NCI-H510A (cell line): ENCODE data around the gene SIGLEC7.

ENCODE experiments used
- DNase-seq: peaks from one replicate; lab custom pipeline; 2025; lab: John Stamatoyannopoulos, UW

SIGLEC7 gene

DNA sequence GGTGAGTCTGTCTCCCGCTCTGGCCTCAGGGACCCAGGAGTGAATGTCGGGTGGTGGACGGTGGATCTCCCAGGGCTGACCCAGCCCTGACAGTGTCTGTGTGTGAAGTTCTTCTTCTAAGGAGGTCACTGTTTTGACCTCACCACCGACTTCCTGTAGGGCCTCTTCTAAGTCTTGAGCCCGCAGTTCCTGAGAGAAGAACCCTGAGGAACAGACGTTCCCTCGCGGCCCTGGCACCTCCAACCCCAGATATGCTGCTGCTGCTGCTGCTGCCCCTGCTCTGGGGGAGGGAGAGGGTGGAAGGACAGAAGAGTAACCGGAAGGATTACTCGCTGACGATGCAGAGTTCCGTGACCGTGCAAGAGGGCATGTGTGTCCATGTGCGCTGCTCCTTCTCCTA lies at the start of gene SIGLEC7:
SIGLEC7 (plus strand) TSS at position 183 of the 400 bp plus-strand sequence; CDS start at position 252, 69 bp downstream.
- no peak for DNase-seq

DNA sequence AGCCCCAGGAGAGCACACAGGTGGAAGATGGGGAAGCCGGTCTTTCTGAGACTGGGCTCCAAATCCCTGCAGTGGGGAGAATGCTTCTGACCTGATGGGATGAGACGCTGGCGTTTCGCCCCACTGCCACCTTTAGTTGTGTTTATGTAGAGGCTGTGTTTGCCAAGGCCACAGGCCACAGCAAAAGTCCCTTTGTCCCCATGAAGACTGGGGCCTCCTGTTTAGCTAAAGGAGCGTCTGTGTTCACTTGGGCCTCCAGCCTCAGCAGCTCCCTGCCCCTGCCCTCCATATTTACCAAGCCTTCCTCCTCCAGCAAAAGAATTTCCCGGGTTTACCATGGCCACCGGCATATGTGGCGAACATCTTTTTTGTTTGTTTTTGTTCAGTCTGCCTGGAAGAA lies 49.0 kb upstream of the SIGLEC7 start:
- DNase-seq = no peak

DNA sequence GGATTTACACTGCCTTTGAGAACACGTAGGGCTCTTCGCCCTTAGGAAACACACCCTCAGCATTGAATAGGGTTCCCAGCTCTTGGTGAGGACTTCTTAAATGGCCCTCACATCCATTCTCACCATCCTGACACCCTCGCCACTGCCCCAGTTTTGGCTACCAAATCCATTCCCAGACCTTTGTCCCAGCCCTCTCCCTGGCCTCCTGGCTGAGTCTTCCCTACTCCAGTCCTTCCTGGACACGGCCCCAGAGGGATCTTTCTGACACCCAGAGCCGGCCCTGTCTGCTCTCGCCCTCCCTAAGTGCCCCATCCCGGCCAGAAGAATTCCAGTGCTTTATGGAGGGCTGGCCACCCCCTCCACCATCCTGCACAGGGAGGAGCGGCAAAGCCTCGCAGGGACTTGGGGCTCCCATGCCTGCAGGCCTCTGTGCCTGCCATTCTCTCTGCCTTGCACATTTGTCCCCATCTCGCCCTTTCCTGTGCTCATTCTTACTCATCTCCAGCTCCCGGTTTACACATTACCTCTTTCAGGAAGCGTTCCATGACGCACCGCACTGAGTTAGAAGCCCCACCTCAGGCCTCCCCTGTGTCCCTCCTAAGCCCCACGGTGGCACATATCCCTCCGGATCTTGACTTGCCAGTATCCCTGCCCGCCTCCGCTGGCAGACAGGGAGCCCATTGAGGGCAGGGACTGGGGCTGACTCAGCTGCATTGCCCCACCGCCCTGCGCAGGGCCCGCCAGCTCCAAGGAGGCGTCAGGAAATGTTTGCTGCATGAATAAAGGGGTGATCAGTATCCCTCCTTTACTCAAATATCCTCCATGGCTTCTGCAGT lies 48.4 kb upstream of the SIGLEC7 start:
- no peak for DNase-seq

DNA sequence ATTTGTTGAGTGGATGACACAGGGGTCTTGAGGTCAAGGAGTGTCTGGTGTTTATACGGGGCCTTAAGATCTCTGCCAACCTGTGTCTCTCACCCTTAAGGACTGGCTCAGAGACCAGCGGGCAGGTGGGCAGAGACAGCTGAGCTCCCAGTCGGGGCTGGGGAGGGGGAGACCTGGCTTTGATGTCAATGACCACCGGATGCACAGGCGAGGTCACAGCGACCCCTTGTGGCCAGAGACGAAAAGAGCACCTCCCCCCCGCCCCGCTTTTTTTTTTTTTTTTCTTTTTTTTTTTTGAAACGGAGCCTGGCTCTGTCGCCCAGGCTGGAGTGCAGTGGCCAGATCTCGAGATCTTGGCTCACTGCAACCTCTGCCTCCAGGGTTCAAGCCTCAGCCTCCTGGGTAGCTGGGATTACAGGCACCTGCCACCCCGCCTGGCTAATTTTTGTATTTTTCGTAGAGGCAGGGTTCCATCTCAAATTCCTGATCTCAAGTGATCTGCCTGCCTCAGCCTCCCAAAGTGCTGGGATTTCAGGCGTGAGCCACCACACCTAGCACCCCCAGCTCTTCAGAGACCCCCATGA lies 47.3 kb upstream of the SIGLEC7 start:
- DNase-seq = no peak

DNA sequence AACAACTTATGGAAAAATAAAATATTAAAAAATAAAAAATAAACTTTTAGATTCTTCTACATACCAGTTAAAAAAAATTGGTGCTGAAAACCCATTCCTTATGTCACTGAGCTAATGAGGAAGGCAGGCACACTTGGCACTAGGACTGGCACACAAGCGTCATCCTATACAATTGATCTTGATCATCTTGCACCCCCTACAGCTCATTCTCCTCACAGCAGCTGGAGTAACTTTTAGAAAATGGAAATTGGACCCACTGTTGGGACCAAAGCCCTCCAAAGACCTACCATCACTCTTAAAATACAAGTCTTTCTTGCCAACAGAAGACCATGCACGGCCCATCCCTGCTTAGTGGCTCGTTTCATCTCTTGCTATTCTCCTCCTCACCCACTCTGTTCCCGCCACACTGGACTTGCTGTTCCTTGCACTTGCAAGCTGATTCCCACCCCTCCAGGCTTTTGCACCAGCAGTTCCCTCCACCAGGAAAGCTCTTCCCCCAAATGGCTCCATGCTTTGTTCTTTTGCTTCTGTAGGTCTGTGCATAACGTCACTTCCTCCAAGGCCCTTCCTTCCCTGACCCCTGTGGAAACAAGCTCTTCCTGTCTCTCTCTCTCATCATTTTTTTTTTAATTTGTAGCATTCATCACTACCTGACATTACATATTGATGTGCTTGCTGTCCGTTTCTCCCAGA lies 45.5 kb upstream of the SIGLEC7 start:
- no peak for DNase-seq

DNA sequence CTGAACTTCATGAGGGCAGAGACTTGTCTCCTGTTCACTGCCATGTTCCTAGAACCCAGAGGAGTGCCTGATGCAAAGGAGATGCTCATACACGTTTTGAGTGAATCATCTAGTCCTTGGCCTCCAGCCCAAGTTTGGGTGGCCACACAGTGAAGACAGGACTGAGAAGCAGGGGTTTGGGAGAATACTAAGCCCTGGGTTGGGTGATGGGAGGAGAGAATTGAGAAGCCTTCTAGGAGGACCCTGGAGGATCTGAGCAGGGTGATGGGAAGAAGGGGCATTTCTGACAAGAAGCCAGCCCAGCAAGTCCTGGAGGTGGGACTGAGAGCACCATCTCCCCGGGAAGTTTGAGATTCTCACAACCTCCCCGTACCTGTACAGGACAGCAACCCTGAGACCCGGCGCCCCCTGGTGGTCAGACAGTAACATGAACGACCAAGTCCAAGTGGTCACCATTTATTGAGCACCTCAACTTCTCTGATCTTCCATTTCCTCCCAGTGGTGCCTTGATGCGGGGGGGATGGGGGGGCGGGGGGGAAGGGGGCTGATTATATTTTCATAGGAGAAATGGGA lies 44.8 kb upstream of the SIGLEC7 start:
- no peak for DNase-seq

DNA sequence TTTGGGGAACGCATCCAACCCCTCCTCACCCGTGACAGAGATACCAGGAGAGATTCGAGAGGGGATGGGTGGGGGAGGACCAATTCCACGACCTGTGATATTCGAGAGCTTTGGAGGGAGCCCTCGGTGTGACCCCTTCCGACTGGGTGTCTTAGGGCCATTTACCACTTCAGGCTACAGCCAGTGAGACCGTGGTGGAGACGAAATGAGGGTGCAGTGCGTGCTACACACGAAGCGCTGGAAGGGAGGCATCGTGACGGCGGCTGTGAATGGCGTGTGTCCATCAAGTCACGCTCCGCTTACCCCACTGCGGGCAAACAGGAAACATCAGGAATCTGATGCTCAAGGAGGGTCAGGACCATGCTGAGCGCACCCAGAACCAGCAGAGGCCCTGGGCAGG lies 44.3 kb upstream of the SIGLEC7 start:
- no peak for DNase-seq

DNA sequence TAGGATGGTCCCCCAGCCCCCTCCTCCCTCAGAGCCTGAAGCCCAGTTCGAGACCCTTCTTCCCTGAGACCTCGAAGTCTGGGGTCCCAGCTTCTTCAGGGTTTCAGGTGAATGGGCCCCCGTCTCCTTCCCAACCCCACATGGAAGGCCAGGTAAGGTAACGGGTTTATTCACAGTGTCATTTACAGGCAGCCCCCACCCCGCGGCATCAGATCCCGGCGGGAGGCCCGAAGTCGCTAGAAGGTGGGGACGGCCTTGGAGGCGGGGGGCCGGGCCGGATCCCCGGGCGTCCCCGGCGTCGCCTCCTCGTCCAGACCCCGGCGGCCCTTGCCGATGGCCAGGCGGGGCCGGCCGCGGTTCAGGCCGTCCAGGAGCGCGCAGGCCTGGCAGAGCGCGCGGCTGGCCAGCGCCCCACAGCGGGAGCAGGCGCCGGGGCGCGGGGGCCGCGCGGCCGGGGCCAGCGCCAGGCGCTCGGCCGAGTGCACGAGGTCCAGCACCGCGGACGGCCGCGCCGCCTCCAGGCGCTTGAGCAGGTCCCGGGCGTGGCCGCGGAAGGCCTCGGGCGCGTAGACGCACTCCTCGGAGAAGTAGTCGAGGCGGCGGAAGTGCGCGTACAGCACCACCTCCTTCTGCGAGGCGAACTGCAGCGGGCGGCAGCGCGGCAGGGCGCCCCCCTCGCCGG lies 43.6 kb upstream of the SIGLEC7 start:
- DNase-seq = no peak

DNA sequence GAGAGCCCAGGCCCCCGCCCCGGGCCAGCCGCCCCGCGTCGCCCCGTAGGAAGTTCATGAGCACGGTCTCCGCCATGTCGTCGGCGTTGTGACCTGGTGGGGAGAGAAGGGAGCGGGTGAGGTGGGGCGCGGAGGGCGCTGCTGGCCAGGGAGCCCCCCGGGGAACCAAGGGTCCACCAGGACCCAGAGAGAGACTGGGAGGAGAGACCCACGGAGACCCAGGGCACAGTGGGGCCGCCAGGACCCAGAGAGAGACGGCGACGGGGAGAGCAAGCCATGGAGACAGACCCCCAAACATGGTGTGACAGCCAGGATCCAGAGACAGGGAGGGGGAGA lies 43.1 kb upstream of the SIGLEC7 start:
- no peak for DNase-seq

DNA sequence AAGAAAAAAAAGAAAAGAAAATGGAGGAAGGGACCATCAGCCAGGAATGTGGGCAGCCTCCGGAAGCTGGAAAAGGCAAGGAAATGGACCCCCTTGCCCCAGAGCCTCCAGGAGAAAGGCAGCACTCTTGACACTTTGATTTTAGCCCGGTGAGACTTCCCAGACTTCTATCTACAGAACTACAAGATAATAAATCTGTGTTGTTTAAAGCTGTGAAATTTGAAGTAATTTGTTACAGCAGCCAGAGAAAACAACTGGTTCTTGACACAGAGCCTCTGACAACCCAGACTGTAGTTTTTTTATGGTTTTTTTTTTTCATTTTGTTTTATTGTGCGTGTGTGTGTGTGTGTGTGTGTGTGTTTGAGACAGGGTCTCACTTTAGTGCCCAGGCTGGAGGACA lies 41.5 kb upstream of the SIGLEC7 start:
- DNase-seq = no peak

DNA sequence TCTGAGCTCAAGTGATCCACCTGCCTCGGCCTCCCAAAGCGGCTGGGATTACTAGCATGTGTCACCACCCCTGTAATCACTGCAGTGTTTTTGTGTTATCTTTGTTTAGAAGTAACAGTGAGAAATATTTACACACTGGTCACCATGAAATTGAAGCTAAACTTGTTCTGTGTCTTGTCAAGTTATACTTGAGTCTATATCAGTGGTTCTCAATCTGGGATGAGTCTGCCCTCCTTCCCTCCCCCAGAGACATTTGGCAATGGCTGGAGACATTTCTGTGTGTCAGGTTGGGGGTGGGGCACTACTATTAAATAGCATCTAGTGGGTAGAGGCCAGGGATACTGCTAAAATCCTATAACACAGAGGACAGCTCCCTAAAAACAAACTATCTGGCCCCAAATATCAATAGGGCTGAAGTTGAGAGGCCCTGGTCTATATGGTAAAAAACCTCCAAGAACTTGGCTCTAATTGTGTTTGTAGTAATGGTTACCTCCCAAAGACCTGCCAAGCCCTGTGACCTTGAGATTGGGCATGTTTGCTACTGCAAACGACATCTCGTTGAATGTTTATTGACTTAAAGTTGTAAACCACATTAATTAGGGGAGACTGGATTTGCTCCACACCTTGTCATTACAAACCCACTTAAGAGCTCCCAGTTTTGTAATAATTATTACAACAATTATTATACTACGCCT lies 40.8 kb upstream of the SIGLEC7 start:
- DNase-seq = no peak

DNA sequence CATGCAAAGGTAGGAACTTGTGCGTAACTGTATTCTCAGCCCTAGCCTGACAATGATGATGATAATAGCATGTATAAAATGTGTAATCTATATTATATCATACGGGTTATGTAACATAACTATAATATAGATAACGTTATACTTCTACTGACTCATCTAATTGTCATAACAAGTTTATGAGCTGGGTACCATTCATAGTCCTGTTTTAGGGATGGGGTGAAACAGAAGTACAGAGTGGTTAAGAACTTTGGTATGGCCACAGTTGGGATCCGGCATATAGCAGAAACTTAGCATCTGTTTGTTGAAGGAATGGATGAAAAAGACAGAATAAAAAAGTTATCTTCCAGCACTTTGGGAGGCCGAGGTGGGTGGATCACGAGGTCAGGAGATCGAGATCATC lies 39.1 kb upstream of the SIGLEC7 start:
- no peak for DNase-seq

DNA sequence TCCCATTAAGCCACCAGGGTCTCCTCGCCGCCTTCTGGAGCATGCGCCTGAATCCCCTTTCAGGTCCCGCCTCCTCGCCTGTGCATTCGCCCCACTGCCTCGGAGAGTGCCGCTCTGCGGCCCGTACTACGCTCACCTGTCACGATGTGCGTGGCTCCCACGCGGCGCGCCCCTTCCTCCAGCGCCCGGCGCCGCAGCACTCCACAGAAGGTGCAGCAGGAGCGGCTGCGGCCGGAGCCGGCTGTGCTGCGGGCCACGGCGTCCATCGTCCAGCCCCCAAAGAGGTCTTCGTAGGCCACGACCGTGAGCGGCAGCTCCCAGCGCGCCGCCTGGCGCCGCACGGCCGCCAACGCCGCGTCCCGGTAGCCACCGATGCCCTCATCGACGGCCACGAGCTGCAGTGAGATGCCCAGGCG lies 38.2 kb upstream of the SIGLEC7 start:
- DNase-seq = no peak

DNA sequence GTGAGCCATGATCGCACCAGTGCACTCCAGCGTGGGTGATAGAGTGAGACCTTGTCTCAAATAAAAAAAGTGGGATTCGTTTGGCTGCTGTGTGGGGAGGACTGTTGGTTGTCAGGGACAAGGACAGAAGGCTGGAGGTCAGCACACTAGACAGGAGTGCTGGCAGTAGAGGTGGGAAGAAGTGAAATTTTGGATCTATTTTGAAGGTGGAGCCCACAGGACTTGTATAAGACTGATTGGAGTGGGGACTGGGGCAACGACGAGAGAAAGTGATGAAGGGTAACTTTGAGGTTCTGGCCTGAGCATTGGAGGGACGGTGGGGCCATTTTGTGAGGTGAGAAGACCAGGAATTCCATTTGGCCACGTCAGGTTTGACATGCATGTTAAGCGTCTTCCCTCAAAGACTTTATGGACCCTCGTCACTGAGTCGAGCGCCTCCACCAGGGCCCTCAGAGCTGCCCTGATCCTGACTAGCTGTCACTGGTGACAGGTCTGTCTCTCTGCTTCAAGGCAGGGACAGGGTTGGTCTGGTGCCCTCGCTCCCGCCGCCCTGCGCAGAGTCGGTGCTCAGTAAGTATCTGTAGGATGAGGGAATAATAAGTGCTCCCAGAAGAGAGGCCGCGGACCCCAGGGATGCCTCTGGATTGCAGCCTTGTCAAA lies 34.6 kb upstream of the SIGLEC7 start:
- no peak for DNase-seq

DNA sequence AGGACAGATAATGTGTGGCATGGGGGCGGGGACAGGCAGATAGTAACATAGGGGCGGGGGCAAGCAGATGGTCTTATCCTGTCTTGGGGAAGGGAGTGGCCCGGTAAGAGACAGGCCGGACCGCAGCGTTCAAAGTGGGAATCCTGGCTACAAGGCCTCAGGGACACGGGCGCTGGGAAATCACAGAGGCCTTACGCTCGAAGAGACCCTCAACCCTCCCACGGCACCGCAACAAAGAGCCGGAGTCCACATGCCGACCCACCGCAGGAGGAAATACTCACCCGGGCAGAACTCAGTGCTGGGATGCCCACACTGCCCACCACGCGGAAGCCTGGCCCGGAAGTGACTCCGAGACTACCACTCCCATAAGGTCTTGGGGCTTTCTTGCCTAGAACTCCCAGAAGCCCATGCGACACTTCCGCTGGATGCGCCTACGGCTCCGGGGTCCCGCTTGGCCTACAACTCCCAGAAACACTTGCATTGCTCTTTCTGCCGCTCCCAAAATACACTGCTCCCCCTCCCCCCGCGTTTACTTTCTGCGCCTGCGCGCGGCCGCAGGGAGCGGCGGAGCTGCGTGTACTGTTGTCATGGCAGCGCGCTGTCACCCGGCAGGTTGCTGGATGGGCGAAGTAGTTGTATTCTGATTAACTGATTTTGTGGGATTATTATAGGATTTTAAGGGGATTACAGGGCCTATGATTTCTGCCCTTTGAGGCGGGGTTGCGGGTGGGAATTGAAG lies 33.9 kb upstream of the SIGLEC7 start, which contains the start of gene CTU1:
CTU1 (minus strand) TSS at position 344 of the 739 bp plus-strand sequence. CDS start 3,840 bp downstream, outside the sequence.
- DNase-seq = peak; percentile 92

DNA sequence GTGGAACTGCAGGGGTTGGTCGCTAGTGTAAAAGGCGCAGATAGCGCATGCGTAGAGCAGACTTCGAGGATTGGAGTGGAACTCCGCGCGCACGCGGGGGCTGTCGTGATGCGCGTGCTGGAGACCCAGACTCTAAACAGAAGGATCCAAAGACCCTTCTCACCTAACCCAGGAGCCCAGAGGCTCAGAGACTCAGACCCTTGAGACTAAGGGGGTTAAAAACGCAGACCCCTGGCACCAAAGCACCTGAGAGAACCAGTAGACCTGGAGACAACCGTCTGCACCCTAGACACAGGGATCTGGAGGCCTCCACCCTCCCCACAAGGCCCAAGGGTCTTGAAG lies 33.3 kb upstream of the SIGLEC7 start:
- DNase-seq = no peak

DNA sequence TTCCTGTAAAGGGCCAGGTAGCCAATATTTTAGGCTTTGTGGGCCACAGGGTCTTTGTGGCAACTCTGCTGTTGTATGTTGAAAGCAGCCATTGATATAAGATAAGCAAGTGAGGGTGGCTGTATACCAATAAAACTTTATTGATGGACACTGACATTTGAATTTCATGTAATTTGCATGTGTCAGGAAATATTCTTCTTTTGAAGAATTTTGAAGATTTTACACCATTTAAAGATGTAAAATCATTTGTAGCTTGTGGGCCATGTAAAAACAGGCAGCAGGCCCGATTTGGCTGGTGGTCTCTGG lies 31.5 kb upstream of the SIGLEC7 start:
- no peak for DNase-seq

DNA sequence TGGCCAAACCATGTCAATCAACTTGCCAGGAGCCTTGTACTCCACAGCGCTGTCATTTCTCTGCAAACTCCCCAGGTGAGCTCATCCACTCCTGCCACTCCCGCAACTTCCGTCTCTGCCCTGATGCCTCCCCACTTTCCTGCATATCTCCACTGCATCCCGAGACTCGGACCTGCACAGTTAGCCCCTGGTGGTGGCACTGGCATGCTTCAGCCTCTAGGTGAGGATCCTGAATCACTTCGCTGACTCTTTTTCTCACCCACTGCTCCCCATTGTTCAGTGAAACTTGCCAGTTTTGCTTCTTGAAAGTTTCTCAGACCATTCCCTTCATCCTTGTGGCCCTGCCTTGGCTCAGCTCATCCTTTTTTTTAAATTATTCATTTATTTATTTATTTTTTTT lies 30.5 kb upstream of the SIGLEC7 start:
- DNase-seq = no peak

DNA sequence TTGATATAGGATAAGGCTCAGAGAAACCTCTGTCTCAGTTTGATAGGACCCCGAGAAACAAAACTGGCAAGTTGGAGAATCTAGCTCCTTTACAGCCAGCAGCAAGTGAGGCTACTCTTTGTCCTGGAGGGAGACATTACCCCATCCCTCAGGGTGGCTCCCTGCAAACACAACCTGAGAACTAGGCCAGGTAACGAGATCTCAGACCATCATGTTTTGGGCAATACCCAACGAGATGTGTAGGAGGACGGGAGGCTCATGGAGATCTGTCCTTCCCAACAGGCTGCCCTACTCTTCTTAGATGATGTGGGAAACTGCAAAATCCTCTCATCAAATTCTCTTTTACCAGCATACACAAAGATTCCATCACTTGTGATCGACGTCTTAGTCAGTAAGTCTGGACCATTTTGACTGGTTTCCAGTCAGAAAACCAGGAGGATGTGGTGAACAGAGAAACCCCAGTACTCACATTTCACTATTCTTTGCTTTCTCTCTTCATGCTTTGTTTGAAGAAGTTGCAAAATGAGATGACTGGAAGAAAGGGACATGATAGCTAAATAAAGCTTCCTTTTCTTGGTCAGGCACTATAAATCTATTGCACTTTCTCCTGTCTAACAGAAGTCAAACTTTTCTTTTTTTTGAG lies 27.9 kb upstream of the SIGLEC7 start:
- no peak for DNase-seq

DNA sequence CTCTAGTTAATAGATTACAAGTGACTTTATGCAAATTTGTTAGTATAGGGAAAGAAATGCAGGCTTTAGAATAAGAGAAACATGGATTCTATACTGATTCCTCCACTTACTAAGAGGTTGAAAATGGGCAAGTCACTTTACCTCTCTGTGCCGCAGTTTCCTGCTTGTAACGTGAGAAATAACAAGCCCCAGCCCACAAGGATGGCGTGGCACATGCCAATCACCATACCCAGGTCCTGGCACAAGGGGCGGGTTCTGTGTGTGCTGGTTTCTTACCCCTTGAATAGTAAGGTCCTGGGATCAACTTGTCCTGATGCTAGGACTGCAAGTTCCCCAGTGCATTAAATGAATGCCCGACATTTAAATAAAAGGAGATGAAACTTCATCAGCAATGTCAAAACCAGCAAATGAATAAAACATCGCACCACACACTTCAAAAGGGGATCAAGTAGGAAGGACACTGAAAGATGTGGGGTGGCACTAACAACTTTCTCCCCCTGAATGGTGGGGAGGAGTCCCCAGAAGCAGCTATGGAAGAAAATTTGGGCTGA lies 25.3 kb upstream of the SIGLEC7 start:
- no peak for DNase-seq
